ENCODE measurements around the gene POLL. TPM values are rescaled to one million over a fixed set of nuclear protein-coding genes. Genes with fewer than 3 reads are reported as not detected.

Gene POLL
- total RNA-seq, 1 donor from 2014 or later = 17.4 TPM

GRCh38 chr10:101535949-101536348, 52.1 kb downstream of the POLL start:
- no peak for ATAC-seq
- DNase-seq (ENCODE audit: missing footprints) = no peak
- intact Hi-C loops (cut with DNase I) = no loop called here

DNA sequence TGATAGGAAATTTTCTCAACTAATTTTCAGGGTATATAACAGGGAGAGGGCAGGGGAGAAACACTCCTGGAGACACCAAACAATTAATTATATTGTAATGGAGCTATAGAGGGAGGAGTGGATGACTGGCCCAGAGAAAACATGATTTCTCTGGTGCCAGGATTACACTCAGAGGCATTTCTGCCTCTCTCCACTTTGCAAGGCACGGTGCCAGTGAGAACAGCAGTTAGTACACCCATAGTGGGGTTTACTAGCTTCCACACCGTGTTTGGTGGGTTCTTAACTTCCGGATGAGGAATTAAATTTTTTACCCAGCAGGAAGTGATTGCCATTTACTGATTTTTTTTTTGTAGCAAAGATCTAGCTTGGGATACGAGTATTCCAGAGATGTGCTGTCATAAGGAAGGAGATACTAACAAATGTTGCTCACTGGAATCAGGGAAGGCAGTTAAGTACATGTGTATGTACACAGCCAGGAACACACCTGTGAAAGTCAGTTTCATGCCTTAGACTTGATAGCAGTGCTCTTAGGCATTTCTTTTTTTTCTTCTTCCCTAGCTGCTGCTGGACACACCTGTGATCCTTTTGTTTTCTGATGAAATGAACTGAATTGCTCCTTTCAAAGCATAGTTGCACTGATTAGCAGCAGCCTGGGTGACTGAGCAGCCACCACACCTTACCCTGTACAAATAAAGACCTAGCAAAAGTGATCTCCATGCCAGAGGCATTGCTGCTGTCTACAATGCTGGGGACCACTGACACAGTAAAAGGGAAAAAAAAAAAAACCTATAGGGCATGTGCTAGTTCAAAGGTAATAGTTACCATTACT, 58.1 kb downstream of the POLL start:
- no peak for ATAC-seq
- intact Hi-C loops (cut with DNase I) = no loop called here
- no peak for DNase-seq (ENCODE audit: missing footprints)

DNA sequence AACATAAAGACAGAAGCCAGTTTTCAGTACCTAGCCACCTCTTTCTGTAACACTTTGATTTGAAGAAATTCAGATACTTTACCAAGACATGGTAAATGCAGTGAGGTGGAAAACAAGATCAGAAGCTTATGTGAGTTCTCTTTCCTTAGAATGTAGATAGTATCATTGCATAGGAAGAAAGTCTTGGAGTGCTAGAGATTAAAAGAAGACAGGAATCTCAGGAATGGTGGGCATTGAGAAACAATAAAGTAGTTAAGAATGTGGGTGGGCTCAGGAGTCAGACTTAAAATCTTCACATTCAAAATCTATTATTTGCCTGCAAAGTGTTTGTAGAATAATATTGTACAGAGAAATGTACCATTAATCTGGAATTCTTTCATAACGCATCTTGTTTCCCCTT, 58.9 kb downstream of the POLL start:
- no peak for ATAC-seq
- intact Hi-C loops (cut with DNase I) = no loop called here
- DNase-seq (ENCODE audit: missing footprints) = no peak

Small RNAs within 50 kb of the gene (microRNA-seq; reads per million reads assigned to microRNA genes)
- gene MIR3158-1 (not detected), gene MIR3158-2 (not detected)

Other genes starting within 250 kb of the POLL start
- 30.9 TPM for gene BTRC, start 234.1 kb downstream of the POLL start, total RNA-seq
- 21.5 TPM for gene DPCD, start 64 bp upstream of the POLL start, total RNA-seq
- gene FBXW4, start 106.9 kb upstream of the POLL start, total RNA-seq = 93.2 TPM
- gene FGF8, start 187.9 kb upstream of the POLL start, total RNA-seq = not detected
- gene NPM3, start 195.2 kb upstream of the POLL start, total RNA-seq = 7.9 TPM
- 79.2 TPM for gene OGA, start 230.2 kb upstream of the POLL start, total RNA-seq

Measured in Right ventricle myocardium inferior (tissue), 1 donor.